B cell (primary cell): Measurements from ENCODE around the gene TMEM26. TPM values are rescaled to one million over a fixed set of nuclear protein-coding genes. Genes with fewer than 3 reads are reported as not detected.

Experiments
- ATAC-seq: fragments of 200-7000 bp; cut with Tn5 transposase; one replicate; pipeline ENCODE4 v1.10.0; 2021; ENCODE audit warnings: low read depth, mild to moderate bottlenecking, moderate number of reproducible peaks, moderate library complexity
- CTCF ChIA-PET: fragments of 350-600 bp; sonication (Branson Sonifier 250); formaldehyde crosslinking; loops from one replicate; lab custom pipeline; 2021; ENCODE audit warnings: antibody characterized with exemption, inconsistent platforms; lab: Charles Lee
- POLR2A ChIA-PET: fragments of 350-600 bp; sonication (Branson Sonifier 250); formaldehyde crosslinking; loops from one replicate; lab custom pipeline; 2021; ENCODE audit warnings: antibody characterized with exemption; lab: Charles Lee
- DNase-seq: peaks from one replicate; pipeline ENCODE4 v3.0.0; 2013
- H2AFZ ChIP-seq: 2 replicates; pipeline ENCODE4 v1.6.1; 2012; ENCODE audit warnings: mild to moderate bottlenecking, low read depth, low read length; ENCODE audit not compliant: insufficient read depth, poor library complexity, severe bottlenecking
- H3K27ac ChIP-seq, 2 donors: 1 replicate in 1 of 2; 2 replicates in 1 of 2; pipeline ENCODE4 v1.5.1; 2012 to 2013; ENCODE audit warnings: low read length in 2 of 2, mild to moderate bottlenecking in 2 of 2, moderate library complexity in 1 of 2
- H3K27me3 ChIP-seq, 4 experiments: fragments of 200-600 bp in 1 of 4; sonication (generic) in 1 of 4; replicated peaks in 1 of 4; 1 replicate in 2 of 4; 2 replicates in 2 of 4; pipeline versions ENCODE4 v1.6.1 to v1.7.0; 2013 to 2016; ENCODE audit warnings: low read length in 3 of 4, mild to moderate bottlenecking in 2 of 4, mixed read lengths in 1 of 4, moderate library complexity in 1 of 4; ENCODE audit not compliant: insufficient read depth in 4 of 4, control insufficient read depth in 3 of 4; ENCODE audit errors: control extremely low read depth in 1 of 4
- H3K36me3 ChIP-seq, 2 experiments: replicated peaks in 1 of 2; 1 replicate in 1 of 2; 2 replicates in 1 of 2; pipeline versions ENCODE4 v1.6.1 to v1.7.1; 2013; ENCODE audit warnings: low read length in 1 of 2; ENCODE audit not compliant: insufficient read depth in 2 of 2, control insufficient read depth in 1 of 2; ENCODE audit errors: control extremely low read depth in 1 of 2, extremely low read depth in 1 of 2
- H3K4me1 ChIP-seq, 2 donors: fragments of 200-600 bp in 1 of 2; sonication (generic) in 1 of 2; 1 replicate in 1 of 2; 2 replicates in 1 of 2; pipeline versions ENCODE4 v1.5.1 to v1.6.1; 2013 to 2017; ENCODE audit warnings: low read length in 2 of 2; ENCODE audit not compliant: control insufficient read depth in 2 of 2, insufficient read depth in 2 of 2
- H3K4me2 ChIP-seq: replicated peaks from 2 replicates; pipeline ENCODE3; 2012; ENCODE audit warnings: mild to moderate bottlenecking, low read depth, low read length; ENCODE audit not compliant: poor library complexity, severe bottlenecking
- H3K4me3 ChIP-seq, 5 experiments: fragments of 200-600 bp in 1 of 5; sonication (generic) in 1 of 5; 1 replicate in 3 of 5; 2 replicates in 2 of 5; pipeline versions ENCODE4 v1.5.1 to v1.7.0; 2011 to 2016; ENCODE audit warnings: low read length in 4 of 5, mild to moderate bottlenecking in 4 of 5, low read depth in 2 of 5, control low read depth in 1 of 5, moderate library complexity in 1 of 5; ENCODE audit not compliant: insufficient read depth in 1 of 5; ENCODE audit errors: control extremely low read depth in 1 of 5, extremely low read depth in 1 of 5
- H3K79me2 ChIP-seq: fragments of 200-600 bp; sonication (generic); one replicate; pipeline ENCODE4 v1.6.0; 2016; ENCODE audit warnings: low read length; ENCODE audit not compliant: control insufficient read depth, insufficient read depth
- H3K9ac ChIP-seq: fragments of 200-600 bp; sonication (generic); 2 replicates; pipeline ENCODE4 v1.6.1; 2017; ENCODE audit warnings: mild to moderate bottlenecking, low read length, moderate library complexity
- H3K9me3 ChIP-seq, 3 donors: one replicate each; pipeline versions ENCODE4 v1.6.1 to v1.7.1; 2013; ENCODE audit warnings: low read length in 2 of 3; ENCODE audit not compliant: control insufficient read depth in 2 of 3, insufficient read depth in 1 of 3; ENCODE audit errors: control extremely low read depth in 1 of 3
- H4K20me1 ChIP-seq: 2 replicates; pipeline ENCODE4 v1.6.0; 2012; ENCODE audit warnings: mild to moderate bottlenecking, low read length; ENCODE audit not compliant: insufficient read depth, control insufficient read depth, poor library complexity, severe bottlenecking
- H3K27ac Mint-ChIP-seq: one replicate; pipeline ENCODE4 v1.8.0; 2021; ENCODE audit warnings: mixed read lengths
- H3K27me3 Mint-ChIP-seq: one replicate; pipeline ENCODE4 v1.8.0; 2021; ENCODE audit warnings: mixed read lengths
- H3K4me1 Mint-ChIP-seq: one replicate; pipeline ENCODE4 v1.8.0; 2021; ENCODE audit warnings: mixed read lengths
- H3K4me3 Mint-ChIP-seq: one replicate; pipeline ENCODE4 v1.8.0; 2021; ENCODE audit warnings: mixed read lengths
- H3K9me3 Mint-ChIP-seq: one replicate; pipeline ENCODE4 v1.8.0; 2022; ENCODE audit warnings: mixed read lengths; ENCODE audit not compliant: insufficient read depth
- CTCF ChIP-seq: fragments of 200-600 bp; IDR thresholded peaks from one replicate; pipeline ENCODE4 v1.8.0; 2022; ENCODE audit warnings: antibody characterized with exemption, mild to moderate bottlenecking
- EZH2 ChIP-seq: IDR thresholded peaks from 2 replicates; pipeline ENCODE4 v1.6.1; 2012; ENCODE audit warnings: borderline replicate concordance, low read depth, mild to moderate bottlenecking, moderate library complexity, low read length; ENCODE audit not compliant: insufficient read depth, poor library complexity, severe bottlenecking
- whole genome bisulfite sequencing: methylation state at CpG from one replicate; pipeline ENCODE4 v1.1.5; 2013; ENCODE audit warnings: missing lambda C conversion rate; ENCODE audit not compliant: insufficient coverage; 5-methylcytosine and 5-hydroxymethylcytosine counted together
- intact Hi-C: fragments of 100-400 bp; cut with micrococcal nuclease; formaldehyde crosslinking; loops from one replicate; pipeline ENCODE4 v1.10.0; 2022
- polyA plus RNA-seq: library from polyadenylated mRNA; depleted of rRNA; stranded (reverse); fragments of >200 nt; gene quantifications from 2 replicates; pipeline ENCODE4 v1.2.3, GENCODE V29; 2012
- total RNA-seq, 2 donors: library from RNA; stranded (reverse); fragments of 120-200 nt in 1 of 2; gene quantifications; 1 replicate in 1 of 2; 2 replicates in 1 of 2; pipeline versions ENCODE4 v1.2.3 to v1.2.4, GENCODE V29; 2013 to 2022

Gene TMEM26
- total and polyA plus RNA-seq, 2 donors (not counting 1 experiment from before 2014, with no cell fraction given) = not detected

GRCh38 chr10:61448841-61449600, 4.2 kb downstream of the TMEM26 start:
- peaks cover 0 to 19% (median 12%) of the 10 kb centered on the region in 4 experiments for H3K27me3 ChIP-seq
- CTCF ChIA-PET = no interaction called here
- Mint-ChIP-seq H3K27me3 (peaks cover 34% of the 10 kb centered on the region), H3K4me3 (no peak overlapping the region), H3K9me3 (no peaks in the 10 kb centered on the region), H3K4me1 (peaks cover 10% of the 10 kb centered on the region), H3K27ac (no peak overlapping the region)
- H3K4me3 ChIP-seq = no peak overlapping the region
- no peak overlapping the region for H3K4me2 ChIP-seq
- H2AFZ ChIP-seq = no peak overlapping the region
- intact Hi-C loops = no loop called here
- TF ChIP-seq CTCF = no peak
- TF ChIP-seq EZH2 = no peak
- peaks cover 9 to 13% of the 10 kb centered on the region in 2 donors for H3K4me1 ChIP-seq
- WGBS = no CpG with 5 or more reads among the region's 5 CpGs
- H3K36me3 ChIP-seq = no peaks in the 10 kb centered on the region
- H3K79me2 ChIP-seq = no peaks in the 10 kb centered on the region
- no peak overlapping the region for H3K27ac ChIP-seq
- no peak overlapping the region for H3K9ac ChIP-seq
- POLR2A ChIA-PET = no interaction called here
- DNase-seq (no peak), ATAC-seq (no peak)
- H4K20me1 ChIP-seq = no peaks in the 10 kb centered on the region
- H3K9me3 ChIP-seq = peaks cover 0 to 8% (median 0%) of the 10 kb centered on the region in 3 donors

GRCh38 chr10:61448091-61448490, 5.1 kb downstream of the TMEM26 start:
- no peaks in the 10 kb centered on the region for H3K36me3 ChIP-seq
- peaks cover 10% of the 10 kb centered on the region for H3K4me1 Mint-ChIP-seq
- TF ChIP-seq EZH2 = no peak
- no peak for TF ChIP-seq CTCF
- ATAC-seq (no peak), DNase-seq (no peak)
- H3K4me2 ChIP-seq = no peak overlapping the region
- H3K27ac ChIP-seq = no peak overlapping the region
- peaks cover 9% of the 10 kb centered on the region in 2 donors for H3K4me1 ChIP-seq
- H3K9ac ChIP-seq = no peak overlapping the region
- no peak overlapping the region for H3K4me3 Mint-ChIP-seq
- no peaks in the 10 kb centered on the region for H3K9me3 Mint-ChIP-seq
- 100% methylated on average over 1 of the region's 3 CpGs for WGBS
- intact Hi-C loops = no loop called here
- ChIA-PET CTCF (no interaction called here), POLR2A (no interaction called here)
- no peak overlapping the region for H2AFZ ChIP-seq
- no peak overlapping the region for H3K4me3 ChIP-seq
- H3K9me3 ChIP-seq = peaks cover 0 to 8% (median 0%) of the 10 kb centered on the region in 3 donors
- H3K27ac Mint-ChIP-seq = no peak overlapping the region
- no peaks in the 10 kb centered on the region for H3K79me2 ChIP-seq
- H4K20me1 ChIP-seq = no peaks in the 10 kb centered on the region
- H3K27me3 ChIP-seq = peaks cover 0 to 16% (median 9%) of the 10 kb centered on the region in 4 experiments
- peaks cover 32% of the 10 kb centered on the region for H3K27me3 Mint-ChIP-seq
